Amniotic epithelial cell (primary cell): ENCODE results near the gene CDK5RAP2.

Source experiments
- DNase-seq: peaks from one replicate; pipeline ENCODE4 v3.0.0-alpha.2; 2010; ENCODE audit warnings: low read depth

The CDK5RAP2 gene

DNA sequence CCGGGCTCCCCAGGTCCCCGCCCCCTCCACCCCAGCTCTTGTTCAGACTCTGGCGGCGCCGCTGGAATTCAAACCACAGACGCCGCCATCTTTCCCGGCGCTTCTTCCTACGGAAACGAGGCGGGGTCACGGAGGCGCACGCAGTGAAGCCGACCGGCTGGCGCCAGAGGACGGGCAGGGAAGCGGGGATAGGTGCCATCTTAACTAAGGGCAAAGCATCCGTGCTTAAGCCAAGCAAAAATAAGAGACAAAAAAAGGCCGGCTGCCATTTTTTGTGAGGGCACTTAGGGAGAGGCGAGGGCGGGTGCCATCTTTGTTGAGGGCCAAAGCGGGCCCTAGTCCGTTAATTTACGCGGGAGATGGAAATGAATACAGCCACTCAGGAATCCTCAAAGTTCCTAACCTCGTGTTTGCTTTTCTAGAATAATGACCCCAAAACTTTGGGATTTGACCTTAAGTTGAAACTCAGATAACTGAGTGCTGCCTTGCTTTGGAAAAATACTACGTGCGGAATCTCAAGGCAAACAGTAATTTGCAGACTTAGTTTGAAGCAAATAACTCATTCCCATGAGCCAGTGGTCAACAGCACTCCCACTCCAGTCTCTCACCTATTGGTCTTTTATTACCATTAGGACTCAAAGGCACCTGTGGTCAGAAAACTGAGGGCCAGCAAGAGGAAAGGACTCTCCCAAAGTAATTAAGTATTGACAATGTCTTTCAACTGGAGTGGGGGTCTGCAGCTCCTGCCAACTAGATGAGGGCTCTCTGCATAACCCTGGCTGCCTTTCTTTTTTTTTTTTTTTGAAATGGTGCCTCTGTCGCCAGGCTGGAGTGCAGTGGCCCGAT lies at the start of gene CDK5RAP2:
TSS of gene CDK5RAP2 (minus strand) at position 117 of the 846 bp plus-strand sequence. CDS start 189 bp downstream, outside the sequence.
- peak; percentile 98 for DNase-seq

DNA sequence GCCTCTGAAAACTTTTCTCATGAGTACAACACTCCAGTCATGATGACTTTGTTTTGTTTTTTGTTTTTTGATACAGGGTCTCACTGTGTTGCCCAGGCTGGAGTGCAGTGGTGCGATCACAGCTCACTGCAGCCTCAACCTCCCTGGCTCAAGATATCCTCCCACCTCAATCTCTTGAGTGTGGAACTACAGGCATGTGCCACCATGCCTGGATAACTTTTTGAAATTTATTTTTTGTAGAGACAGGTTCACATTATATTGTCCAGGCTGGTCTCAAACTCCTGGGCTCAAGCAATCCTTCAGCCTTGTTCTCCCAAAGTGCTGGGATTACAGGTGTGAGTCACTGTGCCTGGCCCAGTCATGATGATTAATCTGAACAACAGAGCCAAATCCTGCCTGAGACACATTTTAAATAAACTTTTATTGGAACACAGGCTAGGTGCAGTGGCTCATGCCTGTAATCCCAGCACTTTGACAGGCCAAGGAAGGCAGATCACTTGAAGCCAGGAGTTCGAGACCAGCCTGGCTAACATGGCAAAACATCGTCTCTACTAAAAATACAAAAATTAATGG lies 49.0 kb upstream of the CDK5RAP2 start:
- DNase-seq = peak; percentile 43

DNA sequence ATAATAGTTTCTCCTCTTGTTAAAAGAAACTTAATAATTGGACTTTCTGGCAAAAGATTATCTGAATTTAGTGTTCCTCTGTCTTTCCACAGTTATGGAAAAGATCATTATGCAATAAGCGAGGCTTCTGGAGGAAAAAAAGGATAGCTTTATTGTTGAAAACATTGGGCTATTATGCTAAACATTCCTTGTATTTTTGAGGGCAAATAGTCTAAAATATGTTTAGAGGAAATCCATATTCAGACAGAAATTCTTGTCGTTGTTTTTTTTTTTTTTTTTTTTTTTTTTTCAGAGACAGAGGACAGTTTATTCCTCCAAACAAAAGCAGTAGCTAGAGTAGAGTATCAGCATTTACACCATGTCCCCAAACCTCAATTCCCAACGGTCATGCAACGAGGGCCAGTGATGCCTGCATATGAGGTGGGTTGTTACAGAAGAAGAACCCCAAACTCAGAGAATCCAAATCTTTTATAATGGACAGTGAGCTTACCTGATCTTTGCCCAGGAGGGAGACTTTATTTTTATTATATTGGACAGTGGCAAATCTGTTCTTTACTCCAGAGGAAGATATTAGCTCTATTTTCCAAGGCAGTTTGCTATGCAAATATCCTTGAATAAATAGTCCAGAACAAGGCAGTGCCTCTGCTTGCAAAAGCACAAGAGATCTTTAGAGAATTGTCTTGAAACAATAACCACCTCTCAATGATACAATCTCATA lies 48.4 kb upstream of the CDK5RAP2 start:
- DNase-seq = no peak

DNA sequence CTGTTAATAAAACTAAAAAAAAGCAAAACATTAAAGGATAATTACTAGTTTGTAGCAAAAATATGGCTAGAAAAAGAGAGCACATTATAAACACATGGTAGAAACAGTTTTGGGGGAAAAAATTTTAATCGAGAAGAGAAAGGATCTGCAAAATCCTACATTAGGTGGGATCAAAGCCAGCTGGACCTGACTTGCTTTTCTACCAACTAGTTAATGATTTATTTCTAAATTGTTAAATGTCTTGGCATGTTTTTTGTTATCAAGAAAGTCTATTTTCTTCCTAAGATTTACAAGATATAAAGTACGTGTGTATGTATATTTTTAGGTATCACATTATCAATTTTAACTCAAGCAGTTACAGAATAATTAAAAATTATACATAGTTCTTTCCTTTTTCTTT lies 47.1 kb upstream of the CDK5RAP2 start:
- no peak for DNase-seq

DNA sequence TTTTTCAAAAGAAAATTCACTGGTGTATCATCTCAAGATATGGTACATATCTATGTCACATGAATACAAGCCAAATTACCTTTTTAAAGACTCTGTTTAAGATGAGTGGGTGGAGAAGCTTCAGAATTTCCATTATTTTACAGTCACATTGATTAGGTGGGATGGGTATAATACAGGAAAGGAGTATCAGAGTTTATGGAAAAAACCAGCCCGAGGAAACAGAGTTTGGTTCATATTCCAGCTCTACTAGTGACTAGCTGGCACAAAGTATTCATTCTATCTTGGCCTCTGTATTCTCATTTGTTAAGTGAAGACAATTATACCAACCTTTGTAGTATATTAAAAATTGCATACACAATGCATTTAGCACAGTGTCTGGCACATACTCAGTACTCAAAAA lies 46.5 kb upstream of the CDK5RAP2 start:
- no peak for DNase-seq

DNA sequence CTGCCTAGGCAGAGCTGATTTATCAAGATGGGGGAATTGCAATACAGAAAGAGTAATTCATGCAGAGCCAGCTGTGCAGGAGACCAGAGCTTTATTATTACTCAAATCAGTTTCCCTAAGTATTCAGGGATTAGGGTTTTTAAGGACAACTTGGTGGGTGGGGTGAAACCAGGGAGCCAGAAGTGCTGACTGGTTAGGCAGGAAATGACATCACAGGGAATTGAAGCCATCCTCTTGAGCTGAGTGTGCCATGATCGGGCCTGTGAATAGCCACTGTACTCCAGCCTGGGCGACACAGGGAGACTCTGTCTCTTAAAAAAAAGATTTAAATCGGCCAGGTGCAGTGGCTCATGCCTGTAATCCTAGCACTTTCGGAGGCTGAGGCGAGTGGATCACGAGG lies 45.3 kb upstream of the CDK5RAP2 start:
- peak; percentile 6 for DNase-seq

DNA sequence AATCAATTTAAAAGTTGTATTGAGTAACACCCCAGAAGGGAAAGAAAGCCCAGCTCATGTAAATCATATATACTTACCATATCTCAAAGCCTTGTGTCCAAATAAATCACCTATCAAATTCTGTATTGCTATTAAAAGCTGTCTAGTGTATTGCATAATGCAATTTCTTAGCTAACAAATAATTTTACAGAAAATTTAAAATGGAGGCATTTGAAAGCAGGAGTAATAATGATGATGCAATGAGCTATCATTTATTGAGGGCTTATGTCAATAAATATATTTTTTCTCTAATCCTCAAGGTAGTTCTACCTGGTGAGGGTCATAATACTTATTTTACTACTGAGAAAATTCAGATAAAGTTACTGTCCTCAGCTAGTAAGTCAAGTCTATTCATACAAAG lies 42.8 kb upstream of the CDK5RAP2 start:
- DNase-seq = no peak

DNA sequence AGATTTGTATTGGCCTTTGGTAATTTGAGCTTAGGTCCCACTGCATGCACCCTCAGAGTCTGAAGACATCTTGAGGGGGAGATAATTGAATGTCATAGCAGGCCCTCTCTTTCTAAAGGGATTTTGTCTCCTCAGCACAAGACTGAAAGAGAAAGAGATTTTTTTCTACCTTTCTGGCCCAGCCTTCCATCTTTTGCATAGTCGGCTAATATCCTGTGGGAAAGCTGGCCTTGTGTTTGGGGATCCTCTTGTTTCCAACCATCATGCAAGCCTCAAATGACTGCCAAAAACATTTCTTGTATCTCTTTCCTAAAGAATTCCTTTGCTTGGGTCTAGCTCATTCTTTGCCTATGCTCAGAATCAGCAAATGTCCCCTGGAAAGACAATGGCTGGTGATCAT lies 42.0 kb upstream of the CDK5RAP2 start:
- DNase-seq = no peak

DNA sequence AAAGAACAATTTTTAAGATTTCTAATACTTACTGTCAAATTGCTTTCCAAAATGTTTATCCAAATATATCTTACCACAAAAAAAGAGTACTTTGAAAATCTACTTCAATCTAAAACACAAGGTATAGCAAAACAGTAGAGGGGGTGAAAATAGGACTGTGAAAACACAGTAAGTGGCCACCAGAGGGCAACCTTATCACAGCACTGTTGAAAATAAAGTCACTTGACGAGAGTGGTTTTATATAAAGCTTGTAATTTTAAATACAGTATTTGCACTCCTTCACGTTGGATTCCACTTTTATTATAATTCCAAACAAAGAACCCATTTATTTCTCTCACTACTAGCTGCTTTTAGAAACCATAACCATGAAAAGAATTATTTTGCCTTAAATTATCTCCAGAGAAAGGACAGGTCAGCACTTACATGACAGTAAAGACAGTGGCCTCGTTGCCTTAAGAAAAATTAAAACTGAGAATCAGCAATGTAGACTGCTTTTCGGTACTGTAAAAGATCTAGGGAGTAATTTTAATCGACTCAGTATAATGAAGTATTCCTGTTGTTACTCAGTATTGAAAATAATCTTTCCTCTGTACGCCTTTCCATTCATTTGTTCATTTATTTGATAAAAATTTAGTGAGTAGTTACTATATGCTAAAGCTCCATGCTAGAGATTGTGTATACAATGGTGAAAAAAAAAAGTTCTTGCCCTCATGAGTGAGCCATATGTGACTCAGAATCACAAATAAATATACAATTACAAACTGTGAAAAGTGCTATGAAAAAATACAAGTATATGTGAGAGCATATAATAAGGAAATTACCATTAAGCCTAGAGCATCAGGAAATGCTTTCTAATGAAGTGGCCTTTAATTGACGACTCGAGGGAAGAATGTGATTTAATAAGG lies 40.0 kb upstream of the CDK5RAP2 start:
- peak; percentile 62 for DNase-seq

DNA sequence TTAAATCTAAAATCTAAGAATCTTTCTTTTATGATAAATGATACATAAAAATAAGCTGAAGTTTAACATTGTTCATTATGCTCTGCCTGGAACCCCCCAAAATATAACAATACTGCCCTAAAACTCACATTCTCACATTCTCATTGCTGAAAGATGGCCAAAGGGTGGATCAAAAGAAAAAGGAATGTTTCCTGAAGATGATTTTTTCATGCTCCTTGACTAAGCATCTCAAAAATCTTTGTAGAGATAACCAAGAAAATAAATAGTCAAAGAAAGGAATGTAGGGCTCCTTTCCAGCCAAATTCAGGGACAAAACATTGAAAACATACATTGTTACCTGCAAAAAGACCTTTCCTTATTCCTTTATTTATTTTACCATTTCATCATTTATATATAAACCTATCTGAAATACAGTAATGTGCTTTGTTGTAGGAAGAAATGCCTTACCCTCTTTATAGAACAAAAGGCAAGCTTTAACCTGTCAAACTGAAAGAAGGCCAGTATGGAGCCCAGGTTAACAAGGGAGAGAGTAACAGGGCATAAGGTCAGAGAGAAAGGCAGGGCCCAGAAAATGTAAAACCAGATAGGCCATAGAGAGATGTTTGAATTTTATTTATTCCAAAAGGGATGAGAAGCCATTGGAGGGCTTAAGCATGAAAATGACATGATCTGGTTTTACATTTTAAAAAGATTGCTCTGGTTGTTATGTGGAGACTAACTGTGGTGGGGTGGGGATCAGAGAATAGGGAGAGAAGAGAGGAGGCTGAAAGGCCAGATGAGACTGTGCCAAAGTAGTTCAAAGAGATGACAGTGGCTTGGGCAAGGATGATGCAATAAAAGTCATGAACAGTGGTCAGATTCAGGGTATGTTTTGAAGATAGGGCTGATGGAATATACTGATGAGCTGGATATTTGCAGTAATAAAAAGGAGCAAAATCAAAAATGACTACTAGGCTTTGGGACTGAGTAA lies 37.3 kb upstream of the CDK5RAP2 start:
- DNase-seq = peak; percentile 18

DNA sequence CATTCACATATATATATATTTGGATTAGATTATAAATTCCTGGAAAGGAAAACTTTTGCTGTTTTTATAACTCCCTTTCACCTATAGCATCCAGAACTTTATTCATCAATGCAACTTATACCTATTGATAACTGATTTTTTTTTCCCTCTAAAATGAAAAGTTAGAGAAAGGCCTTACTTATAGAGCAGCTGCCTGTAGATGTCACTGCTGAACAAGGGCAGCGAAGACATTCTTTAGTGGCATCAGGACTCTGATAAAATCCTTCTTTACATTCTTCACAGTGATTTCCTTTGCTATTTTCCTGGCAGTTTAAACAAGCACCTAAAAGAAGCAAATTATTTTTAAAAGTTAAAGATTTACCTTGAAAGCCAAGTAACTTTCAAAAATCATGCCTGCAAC lies 32.3 kb upstream of the CDK5RAP2 start:
- DNase-seq = no peak

DNA sequence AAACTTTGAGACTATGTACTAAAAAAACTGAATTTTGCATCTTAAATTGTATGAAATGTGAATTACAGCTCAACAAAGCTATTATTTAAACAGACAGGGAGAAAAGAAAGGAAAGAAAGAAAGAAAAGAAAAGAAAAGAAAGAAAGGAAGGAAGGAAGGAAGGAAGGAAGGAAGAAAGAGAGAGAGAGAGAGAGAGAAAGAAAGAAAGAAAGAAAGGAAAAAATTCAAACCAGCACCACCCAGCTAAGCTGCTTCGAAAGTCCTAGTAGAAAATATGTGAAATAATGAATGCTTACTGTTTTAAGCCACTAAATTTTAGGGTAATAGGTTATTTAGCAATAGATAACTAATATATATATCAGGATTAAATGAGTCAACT lies 31.7 kb upstream of the CDK5RAP2 start:
- DNase-seq = no peak

DNA sequence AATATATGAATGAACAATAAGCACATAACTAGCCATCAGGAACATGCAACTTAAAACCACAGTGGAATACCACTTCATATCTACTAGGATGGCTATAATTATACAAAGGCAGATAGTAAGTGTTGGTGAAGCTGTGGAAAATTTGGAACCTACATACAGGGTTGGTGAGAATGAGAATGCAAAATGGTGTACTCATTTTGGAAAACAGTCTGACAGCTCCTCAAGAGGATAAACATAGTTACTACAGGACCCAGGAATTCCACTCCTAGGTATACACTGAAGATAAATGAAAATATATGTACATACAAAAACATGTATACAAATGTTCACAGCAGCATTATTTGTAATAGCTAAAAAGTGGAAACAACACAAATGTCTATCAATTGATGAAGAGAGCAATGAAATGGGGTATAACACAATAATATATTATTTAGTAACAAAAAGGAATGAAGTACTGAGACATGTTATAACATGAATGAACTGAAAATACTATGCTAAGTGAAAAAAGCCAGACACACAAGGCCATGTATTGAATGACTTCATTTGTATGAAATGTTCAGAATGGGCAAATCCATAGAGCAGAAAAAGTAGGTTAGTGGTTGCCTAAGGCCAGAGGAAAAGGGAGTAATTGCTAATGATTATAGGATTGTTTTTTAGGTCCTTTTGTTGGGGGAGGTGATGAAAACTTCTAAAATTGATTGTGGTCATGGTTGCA lies 31.2 kb upstream of the CDK5RAP2 start:
- DNase-seq = peak; percentile 50

DNA sequence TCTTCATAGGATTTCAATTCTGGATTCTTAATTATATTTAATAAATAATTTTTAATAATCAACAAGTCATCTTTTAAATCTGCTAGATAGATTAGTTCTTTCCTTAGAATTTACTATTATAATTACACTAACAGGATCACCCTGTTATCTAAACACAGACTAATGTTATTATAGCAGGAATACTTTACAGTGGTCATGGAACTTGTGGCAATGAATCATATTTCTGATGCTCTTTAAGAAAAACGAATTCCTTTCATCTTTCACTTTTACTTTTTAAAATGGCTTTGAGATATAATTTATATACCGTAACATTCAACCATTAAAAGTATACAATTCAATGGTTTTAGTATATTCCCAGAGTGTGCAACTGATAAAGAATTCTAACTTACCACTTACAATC lies 29.7 kb upstream of the CDK5RAP2 start:
- DNase-seq = peak; percentile 9

DNA sequence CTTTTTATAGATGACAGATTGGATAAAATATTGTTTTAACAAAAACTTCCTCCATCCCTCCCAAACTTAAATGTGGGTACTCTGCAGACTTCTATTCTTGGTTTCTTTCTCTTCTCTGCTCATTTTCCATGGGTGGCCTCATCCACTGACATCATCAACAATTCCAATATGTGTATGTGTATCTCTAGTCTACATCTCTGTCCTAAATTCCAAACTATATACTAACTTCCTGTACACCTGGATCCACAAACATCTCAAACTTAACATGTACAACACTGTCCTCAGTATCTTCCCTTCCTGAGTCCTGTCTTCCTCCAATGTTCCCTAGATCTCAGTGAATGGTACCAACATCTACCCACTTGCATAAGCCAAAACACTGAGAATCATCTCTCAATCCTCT lies 28.5 kb upstream of the CDK5RAP2 start:
- DNase-seq = no peak

DNA sequence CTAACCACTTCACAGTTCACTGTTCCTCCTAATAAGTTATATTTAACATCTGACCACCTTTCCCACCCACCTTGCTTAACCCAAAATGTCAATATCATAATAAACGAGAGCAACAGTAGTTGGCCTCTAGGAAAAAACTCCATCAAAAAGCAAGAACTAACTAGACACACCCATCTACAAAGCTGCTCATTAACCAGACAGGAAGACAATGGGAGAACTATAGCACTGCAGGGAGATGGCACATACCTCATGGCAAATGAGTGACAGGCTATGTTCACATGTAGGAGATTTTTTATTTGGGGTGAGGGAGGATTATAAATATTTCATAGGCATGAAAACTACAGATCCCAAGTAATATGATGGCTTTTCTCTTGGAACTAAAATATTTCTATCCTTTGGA lies 23.6 kb upstream of the CDK5RAP2 start:
- no peak for DNase-seq

DNA sequence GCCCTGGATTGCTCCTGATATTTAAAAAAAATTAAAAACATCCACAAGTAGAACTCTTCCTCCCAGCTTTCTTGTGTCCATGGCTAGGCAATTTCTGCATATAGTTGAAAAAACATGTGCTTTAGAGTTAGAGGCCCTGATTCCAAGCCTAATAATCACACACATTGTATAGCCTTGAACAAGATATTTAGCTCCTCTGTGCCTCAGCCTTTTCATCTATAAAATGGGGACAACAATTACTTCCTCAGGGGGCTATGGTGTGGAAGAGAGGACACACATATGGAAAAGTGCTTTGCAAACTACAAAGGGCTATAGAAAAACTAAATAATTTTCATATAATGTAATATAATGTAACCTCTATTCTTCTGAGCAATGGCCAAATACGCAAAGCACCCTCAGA lies 23.0 kb upstream of the CDK5RAP2 start:
- no peak for DNase-seq

DNA sequence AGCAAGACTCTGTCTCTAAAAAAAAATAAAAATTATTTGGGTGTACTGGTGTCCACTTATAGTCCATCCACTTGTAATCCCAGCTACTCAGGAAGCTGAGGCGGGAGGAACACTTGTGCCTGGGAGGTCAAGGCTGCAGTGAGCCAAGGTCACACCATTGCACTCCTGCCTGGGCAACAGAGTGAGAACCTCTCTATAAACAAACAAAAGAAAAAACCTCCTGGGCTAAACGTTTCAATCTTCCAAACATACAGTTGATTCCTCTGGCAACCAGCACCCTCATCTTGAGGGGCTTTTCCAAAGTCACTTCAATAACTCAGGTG lies 13.9 kb upstream of the CDK5RAP2 start:
- DNase-seq = no peak

DNA sequence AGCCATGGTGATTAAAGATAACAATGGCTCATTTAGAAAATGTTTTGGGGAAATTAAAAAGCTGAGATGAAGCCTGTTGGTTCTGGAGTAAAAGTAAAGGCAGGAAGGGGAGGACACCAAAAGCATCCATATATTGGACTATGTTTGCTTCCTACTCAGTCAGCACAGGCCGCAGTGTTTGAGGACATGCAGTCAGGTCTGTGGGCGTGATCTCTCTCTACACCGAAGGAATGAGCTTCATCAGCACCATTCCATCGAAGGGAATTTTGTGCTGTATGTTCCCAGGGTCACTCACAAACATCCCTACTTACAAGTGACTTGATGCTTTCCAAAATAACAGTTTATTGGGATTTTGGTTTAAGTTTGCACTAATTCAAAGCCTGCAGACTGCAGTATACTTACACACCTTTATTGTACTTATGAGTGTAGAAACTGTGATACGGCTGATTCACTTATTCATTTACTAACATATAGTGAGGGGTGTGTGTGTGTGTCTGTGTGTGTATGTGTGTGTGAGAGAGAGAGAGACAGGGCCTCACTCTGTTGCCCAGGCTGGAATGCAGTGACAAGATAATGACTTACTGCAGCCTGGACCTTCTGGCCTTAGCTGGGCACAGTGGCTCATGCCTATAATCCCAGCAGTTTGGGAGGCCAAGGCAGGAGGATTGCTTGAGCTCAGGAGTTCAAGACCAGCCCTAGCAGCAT lies 13.4 kb upstream of the CDK5RAP2 start:
- no peak for DNase-seq

DNA sequence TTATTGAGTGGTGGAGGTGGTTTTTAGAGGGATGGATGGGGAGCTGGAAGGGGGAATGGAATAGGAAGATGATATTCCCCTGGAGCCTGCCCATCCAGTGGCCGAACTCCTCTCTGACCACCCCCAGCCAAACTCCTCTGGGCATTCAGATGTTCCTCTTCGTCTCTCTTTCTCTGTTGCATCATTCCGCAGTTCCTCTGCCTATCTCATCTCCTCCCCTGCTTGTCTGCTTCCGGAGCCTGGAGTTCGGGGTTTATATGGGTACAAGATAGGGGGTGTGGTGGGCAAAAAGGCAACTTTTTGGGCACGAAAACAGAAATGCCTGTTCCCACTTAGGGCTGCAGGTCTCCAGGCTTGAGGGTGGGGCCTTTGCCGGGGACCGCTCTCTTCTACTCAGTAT lies 12.2 kb upstream of the CDK5RAP2 start:
- DNase-seq = no peak
